HepG2 (cell line): Measurements from ENCODE around the gene XKR7. TPM values are rescaled to one million over a fixed set of nuclear protein-coding genes. Genes with fewer than 3 reads are reported as not detected.

Source experiments
- BRD4 ChIP-seq: sonication (generic); formaldehyde crosslinking; IDR thresholded peaks from 2 replicates; pipeline ENCODE4 v1.4.0; 2020; ENCODE audit warnings: missing genetic modification reagents
- EZH2 ChIP-seq: conservative IDR thresholded peaks from 2 replicates; pipeline ENCODE4 v1.6.1; 2012; ENCODE audit warnings: mild to moderate bottlenecking, low read depth, low read length, moderate library complexity
- FOXJ3 ChIP-seq: sonication (generic); formaldehyde crosslinking; IDR thresholded peaks from 2 replicates; pipeline ENCODE4 v1.4.0; 2020; ENCODE audit warnings: missing genetic modification reagents, mild to moderate bottlenecking, borderline replicate concordance
- KAT2B ChIP-seq: fragments of 150-350 bp; IDR thresholded peaks from 2 replicates; pipeline ENCODE4 v1.6.1; 2014; ENCODE audit warnings: low read depth, low read length, borderline replicate concordance
- NFE2 ChIP-seq: sonication (generic); formaldehyde crosslinking; IDR thresholded peaks from 2 replicates; pipeline ENCODE4 v1.4.0; 2020; ENCODE audit warnings: missing genetic modification reagents
- PHF20 ChIP-seq: sonication (generic); formaldehyde crosslinking; IDR thresholded peaks from 2 replicates; pipeline ENCODE4 v1.5.0; 2020; ENCODE audit warnings: mild to moderate bottlenecking, missing genetic modification reagents
- POLR2G ChIP-seq: fragments of 200-400 bp; formaldehyde crosslinking; IDR thresholded peaks from 2 replicates; pipeline ENCODE4 v1.6.1; 2018; ENCODE audit warnings: mild to moderate bottlenecking, low read depth, low read length, moderate library complexity
- REL ChIP-seq: sonication (generic); formaldehyde crosslinking; conservative IDR thresholded peaks from 2 replicates; pipeline ENCODE4 v1.8.0; 2022; ENCODE audit warnings: mild to moderate bottlenecking, missing genetic modification reagents, moderate library complexity
- SALL1 ChIP-seq: sonication (generic); formaldehyde crosslinking; IDR thresholded peaks from 2 replicates; pipeline ENCODE4 v1.8.0; 2022; ENCODE audit warnings: mild to moderate bottlenecking, missing genetic modification reagents
- TBX3 ChIP-seq: fragments of 450-650 bp; IDR thresholded peaks from 2 replicates; pipeline ENCODE4 v1.6.1; 2017; ENCODE audit warnings: antibody characterized with exemption, mild to moderate bottlenecking, inconsistent platforms, borderline replicate concordance
- ZBTB3 ChIP-seq: sonication (generic); formaldehyde crosslinking; IDR thresholded peaks from 2 replicates; pipeline ENCODE4 v1.4.0; 2020; ENCODE audit warnings: low read depth, mild to moderate bottlenecking, moderate library complexity, missing genetic modification reagents, borderline replicate concordance
- ZC3H4 ChIP-seq: sonication (generic); formaldehyde crosslinking; IDR thresholded peaks from 2 replicates; pipeline ENCODE4 v1.4.0; 2020; ENCODE audit warnings: missing genetic modification reagents, borderline replicate concordance
- ZKSCAN5 ChIP-seq: sonication (generic); formaldehyde crosslinking; IDR thresholded peaks from 2 replicates; pipeline ENCODE4 v1.5.1; 2020; ENCODE audit warnings: mild to moderate bottlenecking, missing genetic modification reagents
- ZKSCAN8 ChIP-seq: IDR thresholded peaks from 2 replicates; pipeline ENCODE4 v1.6.1; 2016; ENCODE audit warnings: borderline replicate concordance, missing genetic modification reagents, missing compliant biosample characterization
- ZNF331 ChIP-seq: sonication (generic); formaldehyde crosslinking; IDR thresholded peaks from 2 replicates; pipeline ENCODE4 v1.4.0; 2020; ENCODE audit warnings: missing genetic modification reagents
- ZNF430 ChIP-seq: sonication (generic); formaldehyde crosslinking; IDR thresholded peaks from 2 replicates; pipeline ENCODE4 v1.9.0; 2021; ENCODE audit warnings: mild to moderate bottlenecking, missing genetic modification reagents
- ZNF777 ChIP-seq: sonication (generic); formaldehyde crosslinking; IDR thresholded peaks from 2 replicates; pipeline ENCODE4 v1.4.0; 2020; ENCODE audit warnings: missing genetic modification reagents
- ZNF782 ChIP-seq: sonication (generic); formaldehyde crosslinking; IDR thresholded peaks from 2 replicates; pipeline ENCODE4 v1.4.0; 2020; ENCODE audit warnings: missing genetic modification reagents, mild to moderate bottlenecking, borderline replicate concordance
- ZNF891 ChIP-seq: sonication (generic); formaldehyde crosslinking; IDR thresholded peaks from 2 replicates; pipeline ENCODE4 v1.5.0; 2020; ENCODE audit warnings: mild to moderate bottlenecking, missing genetic modification reagents
- polyA plus RNA-seq, 8 experiments: library from polyadenylated mRNA; depleted of rRNA in 3 of 8; stranded (reverse) in 7 of 8; unstranded in 1 of 8; fragments of >200 nt; fragmentation: Illumina TruSeq in 4 of 8; extraction: Trizol in 4 of 8; gene quantifications; 2 replicates each; pipeline versions ENCODE4 v1.2.1 to v1.2.3, GENCODE V29; 2011 to 2016; ENCODE audit warnings: low read depth in 4 of 8, missing spikeins in 1 of 8, mixed read lengths in 1 of 8; ENCODE audit not compliant: insufficient read depth in 1 of 8
- total RNA-seq, 5 experiments: library from RNA; depleted of rRNA; stranded (reverse); fragments of >200 nt; fragmentation: Illumina TruSeq; extraction: Trizol; gene quantifications; 2 replicates each; pipeline ENCODE4 v1.2.3, GENCODE V29; 2016; ENCODE audit warnings: low read depth in 1 of 5
- TF ChIP-seq, protein P1 (sequence below): sonication (generic); formaldehyde crosslinking; IDR thresholded peaks from 2 replicates; pipeline ENCODE4 v1.4.0; 2020; ENCODE audit warnings: missing genetic modification reagents
- TF ChIP-seq, protein P2 (sequence below): sonication (generic); formaldehyde crosslinking; IDR thresholded peaks from 2 replicates; pipeline ENCODE4 v1.4.0; 2020; ENCODE audit warnings: missing genetic modification reagents, borderline replicate concordance
- TF ChIP-seq, protein P3 (sequence below): sonication (generic); formaldehyde crosslinking; IDR thresholded peaks from 2 replicates; pipeline ENCODE4 v1.4.0; 2020; ENCODE audit warnings: missing genetic modification reagents

XKR7 gene
- total and polyA plus RNA-seq, 2 of the 13 experiments (the other 11 are each of a cell fraction or from before 2014, with no cell fraction given), result not detected

DNA sequence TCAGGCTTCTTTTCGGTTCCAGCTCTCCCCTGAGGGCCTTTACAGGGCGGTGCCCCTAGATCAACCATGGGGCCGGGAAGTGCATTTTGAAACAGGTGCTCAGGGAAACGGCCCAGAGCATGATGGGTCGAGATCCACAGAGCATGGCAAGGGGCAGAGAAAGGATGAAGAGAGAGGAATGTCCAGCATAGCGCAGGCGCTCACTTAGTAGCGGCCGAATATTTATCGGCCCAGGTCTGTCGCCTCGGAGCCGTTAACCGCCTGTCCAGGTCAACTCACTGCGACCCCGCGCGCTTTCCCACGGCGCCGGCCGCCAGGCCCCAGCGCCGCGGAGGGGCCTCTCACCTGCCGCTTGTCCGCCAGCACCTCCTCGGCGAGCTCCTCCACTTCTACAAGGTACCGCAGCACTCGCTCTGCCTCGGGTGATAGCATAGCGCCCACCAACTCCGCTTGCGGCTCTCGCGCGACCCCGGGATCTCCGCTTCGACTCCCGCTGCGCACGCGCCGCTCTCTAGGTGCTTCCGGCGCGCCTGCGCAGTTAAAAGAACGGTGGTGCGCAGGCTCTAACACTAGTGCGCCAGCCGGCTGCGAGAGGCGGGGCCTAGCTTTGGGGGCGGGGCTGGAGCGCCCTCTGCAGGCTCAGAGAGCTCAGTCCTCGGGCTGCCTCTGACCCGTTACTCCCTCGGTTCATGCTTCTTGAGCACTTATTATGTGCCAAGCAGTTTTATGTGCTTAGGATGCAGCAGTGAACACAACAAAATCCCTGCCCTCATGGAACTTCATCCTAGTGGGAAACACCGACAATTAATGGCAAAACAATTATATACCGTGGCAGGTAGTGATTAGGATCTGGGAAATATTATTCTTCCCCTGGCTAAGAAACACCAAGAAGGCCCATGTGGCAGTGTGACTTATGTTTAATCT lies 16.2 kb upstream of the XKR7 start, which contains the start of gene PDRG1 (continued):
- TF ChIP-seq, protein P1, sequence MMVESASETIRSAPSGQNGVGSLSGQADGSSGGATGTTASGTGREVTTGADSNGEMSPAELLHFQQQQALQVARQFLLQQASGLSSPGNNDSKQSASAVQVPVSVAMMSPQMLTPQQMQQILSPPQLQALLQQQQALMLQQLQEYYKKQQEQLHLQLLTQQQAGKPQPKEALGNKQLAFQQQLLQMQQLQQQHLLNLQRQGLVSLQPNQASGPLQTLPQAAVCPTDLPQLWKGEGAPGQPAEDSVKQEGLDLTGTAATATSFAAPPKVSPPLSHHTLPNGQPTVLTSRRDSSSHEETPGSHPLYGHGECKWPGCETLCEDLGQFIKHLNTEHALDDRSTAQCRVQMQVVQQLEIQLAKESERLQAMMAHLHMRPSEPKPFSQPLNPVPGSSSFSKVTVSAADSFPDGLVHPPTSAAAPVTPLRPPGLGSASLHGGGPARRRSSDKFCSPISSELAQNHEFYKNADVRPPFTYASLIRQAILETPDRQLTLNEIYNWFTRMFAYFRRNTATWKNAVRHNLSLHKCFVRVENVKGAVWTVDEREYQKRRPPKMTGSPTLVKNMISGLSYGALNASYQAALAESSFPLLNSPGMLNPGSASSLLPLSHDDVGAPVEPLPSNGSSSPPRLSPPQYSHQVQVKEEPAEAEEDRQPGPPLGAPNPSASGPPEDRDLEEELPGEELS (CRISPR knock-in tag), result 0 out of 2 replicates have a peak, but pooled peaks have one; percentile 60
- TF ChIP-seq ZNF782 (CRISPR knock-in tag), result no peak
- no peak for TF ChIP-seq ZKSCAN5 (CRISPR knock-in tag)
- peak; percentile 97 for TF ChIP-seq ZNF891 (CRISPR knock-in tag)
- peak; percentile 66 for TF ChIP-seq ZNF777 (CRISPR knock-in tag)
- TF ChIP-seq FOXJ3 (CRISPR knock-in tag), result peak; percentile 89
- peak; percentile 94; the same call in 1 of the 2 replicates for TF ChIP-seq REL (CRISPR knock-in tag)
- TF ChIP-seq SALL1 (CRISPR knock-in tag), result peak; percentile 95
- no peak for TF ChIP-seq TBX3
- peak; percentile 92 for TF ChIP-seq PHF20 (CRISPR knock-in tag)
- no peak for TF ChIP-seq EZH2
- TF ChIP-seq ZBTB3, result peak; percentile 26; the same call in 1 of the 2 replicates
- TF ChIP-seq, protein P2, sequence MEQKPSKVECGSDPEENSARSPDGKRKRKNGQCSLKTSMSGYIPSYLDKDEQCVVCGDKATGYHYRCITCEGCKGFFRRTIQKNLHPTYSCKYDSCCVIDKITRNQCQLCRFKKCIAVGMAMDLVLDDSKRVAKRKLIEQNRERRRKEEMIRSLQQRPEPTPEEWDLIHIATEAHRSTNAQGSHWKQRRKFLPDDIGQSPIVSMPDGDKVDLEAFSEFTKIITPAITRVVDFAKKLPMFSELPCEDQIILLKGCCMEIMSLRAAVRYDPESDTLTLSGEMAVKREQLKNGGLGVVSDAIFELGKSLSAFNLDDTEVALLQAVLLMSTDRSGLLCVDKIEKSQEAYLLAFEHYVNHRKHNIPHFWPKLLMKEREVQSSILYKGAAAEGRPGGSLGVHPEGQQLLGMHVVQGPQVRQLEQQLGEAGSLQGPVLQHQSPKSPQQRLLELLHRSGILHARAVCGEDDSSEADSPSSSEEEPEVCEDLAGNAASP, result peak; percentile 77; the same call in 1 of the 2 replicates
- peak; percentile 72; the same call in 1 of the 2 replicates for TF ChIP-seq ZKSCAN8
- peak; percentile 99 for TF ChIP-seq POLR2G
- TF ChIP-seq, protein P3, sequence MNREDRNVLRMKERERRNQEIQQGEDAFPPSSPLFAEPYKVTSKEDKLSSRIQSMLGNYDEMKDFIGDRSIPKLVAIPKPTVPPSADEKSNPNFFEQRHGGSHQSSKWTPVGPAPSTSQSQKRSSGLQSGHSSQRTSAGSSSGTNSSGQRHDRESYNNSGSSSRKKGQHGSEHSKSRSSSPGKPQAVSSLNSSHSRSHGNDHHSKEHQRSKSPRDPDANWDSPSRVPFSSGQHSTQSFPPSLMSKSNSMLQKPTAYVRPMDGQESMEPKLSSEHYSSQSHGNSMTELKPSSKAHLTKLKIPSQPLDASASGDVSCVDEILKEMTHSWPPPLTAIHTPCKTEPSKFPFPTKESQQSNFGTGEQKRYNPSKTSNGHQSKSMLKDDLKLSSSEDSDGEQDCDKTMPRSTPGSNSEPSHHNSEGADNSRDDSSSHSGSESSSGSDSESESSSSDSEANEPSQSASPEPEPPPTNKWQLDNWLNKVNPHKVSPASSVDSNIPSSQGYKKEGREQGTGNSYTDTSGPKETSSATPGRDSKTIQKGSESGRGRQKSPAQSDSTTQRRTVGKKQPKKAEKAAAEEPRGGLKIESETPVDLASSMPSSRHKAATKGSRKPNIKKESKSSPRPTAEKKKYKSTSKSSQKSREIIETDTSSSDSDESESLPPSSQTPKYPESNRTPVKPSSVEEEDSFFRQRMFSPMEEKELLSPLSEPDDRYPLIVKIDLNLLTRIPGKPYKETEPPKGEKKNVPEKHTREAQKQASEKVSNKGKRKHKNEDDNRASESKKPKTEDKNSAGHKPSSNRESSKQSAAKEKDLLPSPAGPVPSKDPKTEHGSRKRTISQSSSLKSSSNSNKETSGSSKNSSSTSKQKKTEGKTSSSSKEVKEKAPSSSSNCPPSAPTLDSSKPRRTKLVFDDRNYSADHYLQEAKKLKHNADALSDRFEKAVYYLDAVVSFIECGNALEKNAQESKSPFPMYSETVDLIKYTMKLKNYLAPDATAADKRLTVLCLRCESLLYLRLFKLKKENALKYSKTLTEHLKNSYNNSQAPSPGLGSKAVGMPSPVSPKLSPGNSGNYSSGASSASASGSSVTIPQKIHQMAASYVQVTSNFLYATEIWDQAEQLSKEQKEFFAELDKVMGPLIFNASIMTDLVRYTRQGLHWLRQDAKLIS (CRISPR knock-in tag), result peak; percentile 81; the same call in 1 of the 2 replicates
- peak; percentile 89 for TF ChIP-seq BRD4 (CRISPR knock-in tag)
- TF ChIP-seq ZNF430 (CRISPR knock-in tag), result peak; percentile 84; the same call in 1 of the 2 replicates
- TF ChIP-seq ZC3H4 (CRISPR knock-in tag), result 0 out of 2 replicates have a peak, but pooled peaks have one; percentile 28
- TF ChIP-seq NFE2, result peak; percentile 32; the same call in 1 of the 2 replicates
- peak; percentile 68 for TF ChIP-seq ZNF331 (CRISPR knock-in tag)
- no peak for TF ChIP-seq KAT2B
